HL-60/S4 treated with retinoic acid at 250 ng/mL for 4 days and 3 days (cell line): Measurements from ENCODE around the gene C5orf22.
"Not testable (repeated sequence)": the region's sequence is repeated elsewhere in the genome, so short reads cannot be mapped to it uniquely, and the experiment has no call there.

Experiments
- in situ Hi-C: fragments of 300-500 bp; cut with MboI; formaldehyde crosslinking; loops from 2 replicates; pipeline ENCODE4 v1.7.0; 2022; ENCODE audit warnings: low sequenced_read_pairs

C5orf22 gene

DNA sequence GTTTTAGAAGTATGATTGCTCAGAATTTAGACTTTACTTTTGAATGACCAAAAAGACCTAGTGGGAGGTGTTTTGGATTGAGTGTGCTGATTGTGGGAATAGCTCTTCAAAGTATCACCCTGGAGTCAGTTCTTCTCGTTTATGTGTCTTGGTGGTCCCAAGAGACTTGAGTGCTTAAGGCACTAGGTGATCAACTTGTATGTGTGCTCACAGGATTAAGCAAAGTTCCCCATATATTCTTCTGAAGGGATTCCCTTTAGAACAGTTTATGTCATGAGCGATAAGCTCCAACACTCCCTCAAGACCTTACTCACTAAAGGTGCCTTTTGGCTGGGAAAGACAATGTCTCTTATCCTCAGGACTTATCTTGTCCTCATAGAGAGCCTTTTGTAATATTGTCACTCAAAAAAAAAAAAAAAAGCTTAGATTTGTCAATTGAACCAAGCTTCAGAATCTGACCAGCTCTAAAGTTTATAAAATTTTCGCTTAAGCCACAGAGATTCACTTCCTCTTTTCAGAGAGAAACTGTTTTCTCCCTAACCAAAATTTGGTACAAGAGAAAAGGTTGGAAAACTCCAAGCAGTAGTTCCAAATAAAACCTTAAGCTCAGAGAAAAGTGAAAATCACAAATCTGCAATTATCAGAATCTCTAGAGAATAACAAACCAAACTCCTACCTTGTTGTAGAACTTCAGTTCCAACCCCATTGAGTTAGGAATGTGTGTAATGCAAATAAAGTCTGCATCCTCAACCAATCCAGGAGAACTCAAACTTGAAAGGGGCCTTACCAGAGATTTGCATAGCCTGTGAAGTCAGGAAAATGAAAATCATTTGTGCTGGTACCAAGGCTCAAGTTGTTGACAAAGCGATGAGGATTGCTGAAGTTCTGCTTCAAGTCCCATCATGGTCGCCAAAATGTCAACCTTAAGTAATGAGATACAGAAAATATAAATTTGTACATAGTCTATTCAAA is 66.8 kb downstream of the C5orf22 start:
- in situ Hi-C loops: loop anchor here (25.0 kb wide), 1 partner anchor 488 kb away; no protein-coding TSS in a partner anchor

GRCh38 chr5:31602305-31602704 is 70.2 kb downstream of the C5orf22 start:
- in situ Hi-C loops: not testable (repeated sequence)

DNA sequence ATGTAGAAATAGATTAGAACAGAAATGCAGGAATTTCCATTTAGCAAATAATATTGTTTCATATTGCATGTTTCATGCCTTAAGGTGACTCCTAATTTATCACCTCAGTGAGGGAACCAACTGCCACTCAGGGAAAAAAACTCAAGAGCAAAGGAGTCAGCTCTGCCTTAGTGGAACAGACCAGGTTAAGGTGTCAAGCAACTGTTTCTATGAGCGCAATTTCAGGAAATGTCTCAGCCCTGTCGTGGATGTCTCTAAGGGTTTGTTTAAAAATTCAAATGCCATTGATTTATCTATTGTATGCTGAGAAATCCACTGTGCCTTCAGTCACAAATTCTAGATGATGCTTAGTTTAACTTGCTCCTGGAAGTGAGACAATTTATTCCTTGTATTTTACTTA is 72.1 kb downstream of the C5orf22 start:
- in situ Hi-C loops: no loop called here

GRCh38 chr5:31604644-31605043 is 72.5 kb downstream of the C5orf22 start:
- in situ Hi-C loops: no loop called here
